A549 (cell line): ENCODE measurements around the gene PIBF1. TPM values are rescaled to one million over a fixed set of nuclear protein-coding genes. Genes with fewer than 3 reads are reported as not detected.
"Not testable (repeated sequence)": the region's sequence is repeated elsewhere in the genome, so short reads cannot be mapped to it uniquely, and the experiment has no call there.

Source experiments
- ATAC-seq, 2 experiments: fragments of 200-7000 bp in 1 of 2; fragments of >200 bp in 1 of 2; cut with Nextera tagmentation in 1 of 2; cut with Tn5 transposase in 1 of 2; 3 replicates each; pipeline versions ENCODE4 v1.8.0 to v1.9.1; 2018 to 2020; ENCODE audit warnings: mild to moderate bottlenecking in 1 of 2, moderate library complexity in 1 of 2
- CTCF ChIA-PET: fragments of 300-600 bp; sonication (Branson Sonifier 250); formaldehyde crosslinking; extraction: SDS; loops from one replicate; lab custom pipeline; 2021; ENCODE audit warnings: antibody characterized with exemption, inconsistent platforms; lab: Yijun Ruan, JAX
- POLR2A ChIA-PET: fragments of 350-600 bp; formaldehyde crosslinking; extraction: SDS; loops from one replicate; lab custom pipeline; 2021; ENCODE audit warnings: antibody characterized with exemption, inconsistent platforms; lab: Yijun Ruan, JAX
- DNase-seq, 2 experiments: peaks; one replicate each; pipeline versions ENCODE4 v3.0.0 to v3.0.0-alpha.2; 2011 to 2016; ENCODE audit warnings: low read depth in 1 of 2, low spot score in 1 of 2
- FAIRE-seq: peaks from 2 replicates; lab custom pipeline; 2011; peaks lifted over from hg19 to GRCh38; lab: Jason Lieb, UNC
- H3K27ac ChIP-seq, 2 experiments: fragments of >200 bp; sonication (Bioruptor Twin); formaldehyde crosslinking; 3 replicates each; pipeline ENCODE4 v1.5.1; 2016 to 2017
- H3K4me1 ChIP-seq: fragments of >200 bp; sonication (Bioruptor Twin); formaldehyde crosslinking; 3 replicates; pipeline ENCODE4 v1.6.1; 2016
- H3K4me2 ChIP-seq: fragments of >200 bp; sonication (Bioruptor Twin); formaldehyde crosslinking; 3 replicates; pipeline ENCODE4 v1.6.1; 2016
- H3K4me3 ChIP-seq: fragments of >200 bp; sonication (Bioruptor Twin); formaldehyde crosslinking; 3 replicates; pipeline ENCODE4 v1.5.1; 2016
- H3K9me3 ChIP-seq: fragments of >200 bp; sonication (Bioruptor Twin); formaldehyde crosslinking; 3 replicates; pipeline ENCODE4 v1.6.1; 2016
- CBX2 ChIP-seq: fragments of 200-600 bp; sonication (generic); IDR thresholded peaks from 2 replicates; pipeline ENCODE4 v1.6.1; 2016; ENCODE audit warnings: low read depth, mild to moderate bottlenecking, borderline replicate concordance
- CBX8 ChIP-seq: fragments of 200-600 bp; sonication (generic); IDR thresholded peaks from 2 replicates; pipeline ENCODE4 v1.6.1; 2016
- CEBPB ChIP-seq, 2 experiments: fragments of >200 bp in 1 of 2; sonication (Bioruptor Twin) in 1 of 2; formaldehyde crosslinking in 1 of 2; IDR thresholded peaks; 2 replicates each; pipeline ENCODE4 v1.6.1; 2012 to 2016
- EHF ChIP-seq: fragments of 250-450 bp; sonication (Bioruptor Pico); IDR thresholded peaks from 2 replicates; pipeline ENCODE4 v1.5.0; 2020; ENCODE audit warnings: mild to moderate bottlenecking
- EP300 ChIP-seq, 2 experiments: fragments of >200 bp; sonication (Bioruptor Twin); formaldehyde crosslinking; IDR thresholded peaks; 2 replicates in 1 of 2; 3 replicates in 1 of 2; pipeline ENCODE4 v1.6.1; 2016 to 2017
- ESRRA ChIP-seq: fragments of 150-350 bp; IDR thresholded peaks from 2 replicates; pipeline ENCODE4 v1.6.1; 2014; ENCODE audit warnings: mild to moderate bottlenecking, low read length, borderline replicate concordance
- GATA3 ChIP-seq: IDR thresholded peaks from 2 replicates; pipeline ENCODE4 v1.6.1; 2012; ENCODE audit warnings: borderline replicate concordance
- HDAC2 ChIP-seq: fragments of 200-600 bp; sonication (generic); IDR thresholded peaks from 2 replicates; pipeline ENCODE4 v1.6.1; 2016
- HEYL ChIP-seq: fragments of 250-450 bp; sonication (Bioruptor Pico); IDR thresholded peaks from 2 replicates; pipeline ENCODE4 v1.8.0; 2021; ENCODE audit warnings: mild to moderate bottlenecking, moderate library complexity
- HOXA7 ChIP-seq: fragments of 250-450 bp; sonication (Bioruptor Pico); IDR thresholded peaks from 2 replicates; pipeline ENCODE4 v1.5.0; 2020; ENCODE audit warnings: mild to moderate bottlenecking, moderate library complexity
- HOXB13 ChIP-seq: fragments of 250-450 bp; sonication (Bioruptor Pico); IDR thresholded peaks from 2 replicates; pipeline ENCODE4 v1.5.0; 2020; ENCODE audit warnings: low read depth, mild to moderate bottlenecking, moderate library complexity
- MYC ChIP-seq: IDR thresholded peaks from 2 replicates; pipeline ENCODE4 v1.6.1; 2012; ENCODE audit warnings: mild to moderate bottlenecking, inconsistent platforms, low read length, improper control_type of control experiment, borderline replicate concordance
- NFE2L2 ChIP-seq: fragments of 150-350 bp; conservative IDR thresholded peaks from 2 replicates; pipeline ENCODE4 v1.6.1; 2014; ENCODE audit warnings: low read length
- POLR2A ChIP-seq: IDR thresholded peaks from 2 replicates; pipeline ENCODE4 v1.6.1; 2012; ENCODE audit warnings: mild to moderate bottlenecking, low read length
- POLR2AphosphoS2 ChIP-seq: conservative IDR thresholded peaks from 2 replicates; pipeline ENCODE4 v1.6.1; 2012; ENCODE audit warnings: low read length, improper control_type of control experiment, inconsistent platforms
- RARB ChIP-seq: fragments of 250-450 bp; sonication (Bioruptor Pico); IDR thresholded peaks from 2 replicates; pipeline ENCODE4 v1.8.0; 2021; ENCODE audit warnings: mild to moderate bottlenecking, moderate library complexity
- REST ChIP-seq: fragments of 200-600 bp; sonication (generic); IDR thresholded peaks from 2 replicates; pipeline ENCODE4 v1.6.1; 2016; ENCODE audit warnings: antibody characterized with exemption, mild to moderate bottlenecking, moderate library complexity
- RFX5 ChIP-seq: fragments of 450-650 bp; IDR thresholded peaks from 2 replicates; pipeline ENCODE4 v1.7.1; 2014; ENCODE audit warnings: antibody characterized with exemption, mild to moderate bottlenecking, moderate library complexity
- SREBF2 ChIP-seq: fragments of 450-650 bp; IDR thresholded peaks from 2 replicates; pipeline ENCODE4 v1.6.1; 2014; ENCODE audit warnings: mild to moderate bottlenecking, moderate library complexity
- TFCP2L1 ChIP-seq: fragments of 250-450 bp; sonication (Bioruptor Pico); IDR thresholded peaks from 2 replicates; pipeline ENCODE4 v1.5.0; 2021; ENCODE audit warnings: mild to moderate bottlenecking
- TP53 ChIP-seq: fragments of 250-450 bp; sonication (Bioruptor Pico); IDR thresholded peaks from 2 replicates; pipeline ENCODE4 v1.5.0; 2021; ENCODE audit warnings: mild to moderate bottlenecking, moderate library complexity
- ZC3H11A ChIP-seq: fragments of 450-650 bp; IDR thresholded peaks from 2 replicates; pipeline ENCODE4 v1.6.1; 2014; ENCODE audit warnings: antibody characterized with exemption, mild to moderate bottlenecking
- ZFP36 ChIP-seq: fragments of 450-650 bp; IDR thresholded peaks from 2 replicates; pipeline ENCODE4 v1.6.1; 2014; ENCODE audit warnings: borderline replicate concordance; ENCODE audit not compliant: partially characterized antibody
- ZSCAN20 ChIP-seq: fragments of 250-450 bp; sonication (Bioruptor Pico); IDR thresholded peaks from 2 replicates; pipeline ENCODE4 v1.8.0; 2022; ENCODE audit warnings: mild to moderate bottlenecking, moderate library complexity
- WGBS: methylation state at CpG from one replicate; pipeline ENCODE4 v1.1.6; 2017; ENCODE audit errors: missing lambda C conversion rate; 5-methylcytosine and 5-hydroxymethylcytosine counted together
- polyA plus RNA-seq, 4 experiments: library from polyadenylated mRNA; depleted of rRNA in 3 of 4; stranded (reverse); fragments of >200 nt; fragmentation: RNase III in 1 of 4; extraction: RNeasy Plus Mini Kit Qiagen cat#74134 plus additional on column Dnase treatment in 1 of 4; gene quantifications; 2 replicates in 3 of 4; 3 replicates in 1 of 4; pipeline ENCODE4 v1.2.3, GENCODE V29; 2011 to 2017
- TF ChIP-seq, protein P1 (sequence below): IDR thresholded peaks from 2 replicates; pipeline ENCODE4 v1.6.1; 2012
- TF ChIP-seq, protein P2 (sequence below): fragments of >200 bp; sonication (Bioruptor Twin); formaldehyde crosslinking; IDR thresholded peaks from 2 replicates; pipeline ENCODE4 v1.6.1; 2016

The PIBF1 gene
- polyA plus RNA-seq, 2 of the 4 experiments (the other 2 are of a cell fraction), result 5.0 to 10.6 TPM

GRCh38 chr13:72931311-72931710 lies 149.4 kb downstream of the PIBF1 start:
- POLR2A ChIA-PET, result no interaction called here

DNA sequence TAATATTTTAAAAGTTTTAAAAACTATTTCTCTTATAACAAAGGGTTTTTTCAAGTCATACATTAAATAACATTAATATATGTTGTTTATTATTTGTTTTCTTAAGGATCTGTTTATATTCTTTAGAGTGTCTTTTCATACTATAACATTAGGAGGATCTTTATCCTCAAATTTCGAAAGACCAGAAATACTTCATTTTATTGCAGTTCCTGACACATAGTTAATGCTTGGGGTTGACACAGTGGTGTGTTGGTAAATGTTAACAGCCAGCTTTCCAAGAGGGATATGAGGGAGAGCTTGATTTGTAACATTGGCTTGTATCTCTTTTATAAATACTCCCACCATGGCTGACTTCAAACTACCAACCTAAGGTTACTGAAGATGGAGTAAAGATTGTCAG lies 150.3 kb downstream of the PIBF1 start:
- FAIRE-seq, result no peak

More at GRCh38 chr13:72931311-72931710, 149.4 kb downstream of the PIBF1 start:
- Histone ChIP-seq H3K9me3 (no peaks in the 10 kb centered on the region; the same call in 2 of the 3 replicates), H3K4me3 (no peak overlapping the region), H3K4me2 (no peak overlapping the region), H3K27ac (no peak overlapping the region), H3K4me1 (no peaks in the 10 kb centered on the region)
- FAIRE-seq (no peak), ATAC-seq (no peak), DNase-seq (no peak)
- CTCF ChIA-PET, result no interaction called here
- TF ChIP-seq HOXA7 (CRISPR knock-in tag), result no peak
- no peak for TF ChIP-seq HEYL (CRISPR knock-in tag)
- TF ChIP-seq CBX8, result no peak
- no peak for TF ChIP-seq MYC
- TF ChIP-seq ZSCAN20 (CRISPR knock-in tag), result no peak
- no peak for TF ChIP-seq POLR2AphosphoS2

GRCh38 chr13:72946267-72946666 lies 164.3 kb downstream of the PIBF1 start:
- H3K4me2 ChIP-seq, H3K4me3 ChIP-seq, POLR2A ChIA-PET, ATAC-seq, H3K9me3 ChIP-seq, CTCF ChIA-PET, H3K27ac ChIP-seq, FAIRE-seq, DNase-seq, H3K4me1 ChIP-seq: not testable (repeated sequence)
- WGBS, result 100% methylated on average over 2 of the region's 2 CpGs

More for the DNA sequence above, 150.3 kb downstream of the PIBF1 start:
- no peak for DNase-seq
- H3K4me1 ChIP-seq, result no peaks in the 10 kb centered on the region
- TF ChIP-seq CEBPB (IDR thresholded peaks at IDR 0.05), result no peak
- TF ChIP-seq, protein P1, sequence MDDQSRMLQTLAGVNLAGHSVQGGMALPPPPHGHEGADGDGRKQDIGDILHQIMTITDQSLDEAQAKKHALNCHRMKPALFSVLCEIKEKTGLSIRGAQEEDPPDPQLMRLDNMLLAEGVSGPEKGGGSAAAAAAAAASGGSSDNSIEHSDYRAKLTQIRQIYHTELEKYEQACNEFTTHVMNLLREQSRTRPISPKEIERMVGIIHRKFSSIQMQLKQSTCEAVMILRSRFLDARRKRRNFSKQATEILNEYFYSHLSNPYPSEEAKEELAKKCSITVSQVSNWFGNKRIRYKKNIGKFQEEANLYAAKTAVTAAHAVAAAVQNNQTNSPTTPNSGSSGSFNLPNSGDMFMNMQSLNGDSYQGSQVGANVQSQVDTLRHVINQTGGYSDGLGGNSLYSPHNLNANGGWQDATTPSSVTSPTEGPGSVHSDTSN, result no peak
- no peak for TF ChIP-seq EHF (CRISPR knock-in tag)
- no peak for TF ChIP-seq SREBF2
- TF ChIP-seq ZC3H11A, result no peak
- no peak for TF ChIP-seq CBX2
- TF ChIP-seq NFE2L2, result no peak
- no peak for TF ChIP-seq RARB (CRISPR knock-in tag)
- TF ChIP-seq MYC, result no peak
- TF ChIP-seq, protein P2, sequence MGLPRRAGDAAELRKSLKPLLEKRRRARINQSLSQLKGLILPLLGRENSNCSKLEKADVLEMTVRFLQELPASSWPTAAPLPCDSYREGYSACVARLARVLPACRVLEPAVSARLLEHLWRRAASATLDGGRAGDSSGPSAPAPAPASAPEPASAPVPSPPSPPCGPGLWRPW, result no peak
- TF ChIP-seq CBX8, result no peak
- TF ChIP-seq ESRRA, result no peak
- no peak for TF ChIP-seq HOXB13 (CRISPR knock-in tag)
- TF ChIP-seq RFX5, result no peak
- TF ChIP-seq POLR2A, result no peak
- TF ChIP-seq, all 56 proteins: peak for 0
- Histone ChIP-seq H3K4me2 (no peak overlapping the region), H3K4me3 (no peak overlapping the region), H3K27ac (no peak overlapping the region), H3K9me3 (no peaks in the 10 kb centered on the region; the same call in 2 of the 3 replicates)
- ATAC-seq, result no peak
- CTCF ChIA-PET, result no interaction called here
- POLR2A ChIA-PET, result no interaction called here
- 96% methylated on average over 1 of the region's 1 CpG for WGBS

DNA sequence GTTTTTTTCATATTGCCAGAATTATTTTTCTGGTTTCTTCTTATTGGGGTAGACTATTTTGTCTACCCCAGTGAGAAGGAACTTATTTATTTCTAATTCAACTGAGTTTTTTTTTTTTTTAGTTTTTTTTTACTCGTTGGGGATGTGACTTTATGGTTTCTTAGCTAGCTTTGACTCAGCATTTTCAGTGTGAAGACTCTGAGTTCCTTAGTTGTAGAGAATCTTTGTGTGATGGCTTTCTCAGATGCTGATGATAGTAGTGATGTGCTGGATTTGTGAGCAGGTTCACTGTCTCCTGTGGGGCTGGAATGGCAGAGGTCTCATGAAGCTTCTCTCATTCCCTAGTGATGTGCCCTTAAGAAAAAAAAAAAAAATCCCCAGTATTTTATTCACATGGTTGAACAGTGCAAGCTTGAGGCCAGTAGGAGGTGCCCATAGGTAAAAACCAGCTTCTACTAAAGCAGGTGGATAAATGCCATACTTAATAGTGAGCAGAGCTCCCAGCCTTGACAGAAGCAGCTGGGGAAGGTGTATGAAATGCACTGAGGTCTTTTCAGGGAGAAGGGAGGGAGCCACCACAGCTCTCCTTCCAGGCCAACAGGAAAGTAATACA lies 170.7 kb downstream of the PIBF1 start:
- 94% methylated on average over 1 of the region's 1 CpG for WGBS
- H3K9me3 ChIP-seq, result no peaks in the 10 kb centered on the region
- DNase-seq (peak in 1 of 2 experiments; percentile 25), ATAC-seq (peak in 1 of 2 experiments; percentile 67; a peak in 3 of 6 replicates), FAIRE-seq (no peak)
- H3K4me1 ChIP-seq, result no peaks in the 10 kb centered on the region
- CTCF ChIA-PET, result no interaction called here
- H3K27ac ChIP-seq, result no peak overlapping the region
- POLR2A ChIA-PET, result no interaction called here
- H3K4me3 ChIP-seq, result no peak overlapping the region
- no peak overlapping the region for H3K4me2 ChIP-seq
- TF ChIP-seq TFCP2L1, result no peak
- TF ChIP-seq HDAC2, result no peak
- no peak for TF ChIP-seq ZFP36
- no peak for TF ChIP-seq TP53 (CRISPR knock-in tag)
- TF ChIP-seq EP300 (IDR thresholded peaks at IDR 0.05), result no peak
- TF ChIP-seq GATA3, result no peak
- no peak for TF ChIP-seq POLR2A
- TF ChIP-seq REST, result no peak
- no peak for TF ChIP-seq HEYL (CRISPR knock-in tag)
